Measurements from ENCODE around the gene MOV10L1. TPM values are rescaled to one million over a fixed set of nuclear protein-coding genes. Genes with fewer than 3 reads are reported as not detected.
"Not testable (repeated sequence)": the region's sequence is repeated elsewhere in the genome, so short reads cannot be mapped to it uniquely, and the experiment has no call there.

Gene MOV10L1
- total RNA-seq, 1 donor from 2014 or later: 1.6 TPM

GRCh38 chr22:50192436-50193204 lies 102.8 kb downstream of the MOV10L1 start:
- intact Hi-C loops (cut with DNase I): no loop called here
- no peak for DNase-seq (ENCODE audit: low spot score)
- ATAC-seq: no peak

- ATAC-seq: no peak
These were observed 103.8 kb downstream of the MOV10L1 start for GRCh38 chr22:50193621-50194020.

GRCh38 chr22:50194037-50194805 lies 104.4 kb downstream of the MOV10L1 start:
- no peak for DNase-seq (ENCODE audit: low spot score)
- intact Hi-C loops (cut with DNase I): no loop called here

More at GRCh38 chr22:50193621-50194020, 103.8 kb downstream of the MOV10L1 start:
- intact Hi-C loops (cut with DNase I): no loop called here
- DNase-seq (ENCODE audit: low spot score): no peak

GRCh38 chr22:50196256-50196655 lies 106.5 kb downstream of the MOV10L1 start:
- ATAC-seq: no peak
- intact Hi-C loops (cut with DNase I): no loop called here
- no peak for DNase-seq (ENCODE audit: low spot score)

More at GRCh38 chr22:50194037-50194805, 104.4 kb downstream of the MOV10L1 start:
- no peak for ATAC-seq

- DNase-seq (ENCODE audit: low spot score) (no peak), ATAC-seq (no peak)
- intact Hi-C loops (cut with DNase I): no loop called here
These were observed 107.4 kb downstream of the MOV10L1 start for GRCh38 chr22:50197000-50197800.

- DNase-seq (ENCODE audit: low spot score) (no peak), ATAC-seq (no peak)
- intact Hi-C loops (cut with DNase I): no loop called here
These were observed 108.2 kb downstream of the MOV10L1 start for GRCh38 chr22:50197856-50198623.

GRCh38 chr22:50198624-50199017 lies 108.8 kb downstream of the MOV10L1 start:
- DNase-seq (ENCODE audit: low spot score) (no peak), ATAC-seq (no peak)
- intact Hi-C loops (cut with DNase I): no loop called here

GRCh38 chr22:50199251-50199721 lies 109.5 kb downstream of the MOV10L1 start:
- ATAC-seq: no peak
- DNase-seq (ENCODE audit: low spot score): no peak
- intact Hi-C loops (cut with DNase I): no loop called here

- intact Hi-C loops (cut with DNase I): no loop called here
- no peak for DNase-seq (ENCODE audit: low spot score)
- peak; percentile 1 for ATAC-seq
These were observed 110.1 kb downstream of the MOV10L1 start for GRCh38 chr22:50199829-50200460.

GRCh38 chr22:50200461-50201190 lies 110.8 kb downstream of the MOV10L1 start, which contains the start of gene SELENOO:
TSS of gene SELENOO (plus strand) at chr22:50201011. CDS start at chr22:50201037, 26 bp downstream.
- intact Hi-C loops (cut with DNase I): no loop called here
- ATAC-seq: peak; percentile 92
- peak; percentile 94 for DNase-seq (ENCODE audit: low spot score)

GRCh38 chr22:50201191-50202129 lies 111.7 kb downstream of the MOV10L1 start:
- DNase-seq (ENCODE audit: low spot score) (no peak), ATAC-seq (no peak)
- intact Hi-C loops (cut with DNase I): no loop called here

- intact Hi-C loops (cut with DNase I): no loop called here
- ATAC-seq: no peak
- DNase-seq (ENCODE audit: low spot score): no peak
These were observed 112.4 kb downstream of the MOV10L1 start for GRCh38 chr22:50202130-50202666.

GRCh38 chr22:50203288-50203687 lies 113.5 kb downstream of the MOV10L1 start:
- DNase-seq (ENCODE audit: low spot score) (no peak), ATAC-seq (no peak)
- intact Hi-C loops (cut with DNase I): no loop called here

GRCh38 chr22:50204571-50204970 lies 114.8 kb downstream of the MOV10L1 start:
- ATAC-seq (no peak), DNase-seq (ENCODE audit: low spot score) (no peak)
- intact Hi-C loops (cut with DNase I): no loop called here

GRCh38 chr22:50204998-50205397 lies 115.2 kb downstream of the MOV10L1 start:
- intact Hi-C loops (cut with DNase I); DNase-seq (ENCODE audit: low spot score); ATAC-seq: not testable (repeated sequence)
